Ectodermal cell (in vitro differentiated cells): ENCODE data around the gene RFX7.

ENCODE experiments used
- H3K27ac ChIP-seq: 2 replicates; pipeline ENCODE4 v1.7.0; 2013; ENCODE audit warnings: mild to moderate bottlenecking, low read depth, low read length; ENCODE audit not compliant: insufficient read depth, poor library complexity, severe bottlenecking
- H3K27me3 ChIP-seq: 2 replicates; pipeline ENCODE4 v1.7.0; 2013; ENCODE audit warnings: mild to moderate bottlenecking, low read length; ENCODE audit not compliant: insufficient read depth, control insufficient read depth, poor library complexity, severe bottlenecking
- H3K36me3 ChIP-seq: one replicate; pipeline ENCODE4 v1.7.0; 2013; ENCODE audit warnings: low read length; ENCODE audit not compliant: control insufficient read depth, insufficient read depth
- H3K4me1 ChIP-seq: one replicate; pipeline ENCODE4 v1.7.0; 2013; ENCODE audit warnings: low read length; ENCODE audit not compliant: control insufficient read depth, insufficient read depth
- H3K4me3 ChIP-seq: 2 replicates; pipeline ENCODE4 v1.7.0; 2013; ENCODE audit warnings: low read depth, low read length, control low read depth; ENCODE audit not compliant: insufficient read depth
- H3K9me3 ChIP-seq: 2 replicates; pipeline ENCODE4 v1.7.0; 2013; ENCODE audit warnings: mild to moderate bottlenecking, low read length, moderate library complexity; ENCODE audit not compliant: control insufficient read depth
- WGBS, 2 experiments: methylation state at CpG; one replicate each; pipeline ENCODE4 v1.1.7; 2013; ENCODE audit warnings: missing lambda C conversion rate in 2 of 2; 5-methylcytosine and 5-hydroxymethylcytosine counted together

The RFX7 gene

DNA sequence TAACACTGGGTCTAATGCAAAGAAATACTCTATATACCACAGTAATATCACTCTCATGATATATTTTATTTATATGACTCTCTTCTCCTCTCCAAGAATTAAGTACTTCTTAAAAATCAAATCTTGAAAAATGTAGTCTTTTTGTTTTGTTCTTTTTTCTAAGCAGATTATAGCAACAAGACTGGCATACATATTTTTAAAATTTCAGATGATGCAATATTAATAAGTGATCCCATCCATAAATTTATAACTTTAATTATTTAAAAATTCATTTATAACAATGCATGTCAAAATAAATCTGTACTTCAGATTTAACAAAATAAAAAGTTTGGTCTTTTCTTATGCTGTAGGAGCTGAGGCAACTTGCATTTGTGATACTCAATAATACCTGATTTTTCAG is 155.3 kb downstream of the RFX7 start:
- Histone ChIP-seq H3K27me3 (no peaks in the 10 kb centered on the region), H3K27ac (no peak overlapping the region), H3K9me3 (no peaks in the 10 kb centered on the region), H3K36me3 (peaks cover 4% of the 10 kb centered on the region), H3K4me3 (no peak overlapping the region), H3K4me1 (no peaks in the 10 kb centered on the region)

DNA sequence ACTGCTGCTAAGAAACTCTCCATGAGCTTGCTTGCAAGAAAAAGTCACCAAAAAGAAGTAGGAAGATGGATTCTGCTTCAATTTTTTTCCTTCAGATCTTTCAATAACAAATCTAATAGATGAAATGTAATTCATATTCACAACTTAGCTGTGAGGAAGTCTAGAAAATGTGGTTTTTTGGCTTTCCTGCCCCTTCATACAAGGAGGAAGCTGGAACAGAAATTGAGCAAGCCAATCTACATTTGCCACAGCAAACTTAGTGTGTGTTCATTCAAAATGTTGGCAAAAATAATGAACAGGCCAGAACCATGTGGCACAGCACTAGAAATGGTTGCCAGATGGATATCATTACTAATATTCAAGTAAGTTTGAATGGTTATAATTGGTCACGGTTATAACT is 157.1 kb downstream of the RFX7 start:
- Histone ChIP-seq H3K27ac (no peak overlapping the region), H3K27me3 (no peaks in the 10 kb centered on the region), H3K9me3 (no peaks in the 10 kb centered on the region), H3K4me3 (no peak overlapping the region), H3K36me3 (no peaks in the 10 kb centered on the region), H3K4me1 (no peaks in the 10 kb centered on the region)
- WGBS, 2 experiments: 100% methylated on average over 1 of the region's 1 CpG; no CpG with 5 or more reads in 1 of the 2 experiments

DNA sequence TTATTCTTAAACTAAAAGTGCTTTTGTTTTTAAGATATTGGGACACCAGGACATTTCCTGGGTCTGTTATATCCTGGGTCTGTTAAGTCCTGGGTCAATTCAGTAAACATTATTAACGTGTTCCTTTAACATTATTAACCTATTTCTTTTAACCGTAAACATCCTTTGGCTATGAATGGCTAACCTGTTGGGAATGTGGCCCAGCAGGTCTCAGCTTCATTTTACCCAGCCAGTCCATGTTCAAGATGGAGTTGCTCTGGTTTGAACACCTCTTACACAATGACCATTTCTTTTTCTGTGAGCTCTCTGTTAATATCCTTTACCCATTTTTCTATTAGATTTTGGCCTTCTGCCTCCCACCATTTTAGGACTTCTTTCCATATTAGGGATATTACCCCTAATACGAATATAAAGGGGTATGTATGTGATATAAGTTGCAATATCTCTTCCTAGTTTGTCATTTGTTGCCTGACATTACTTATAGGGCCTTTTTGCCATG is 161.4 kb downstream of the RFX7 start:
- H3K4me3 ChIP-seq: no peak overlapping the region
- no peaks in the 10 kb centered on the region for H3K27me3 ChIP-seq
- no peak overlapping the region for H3K27ac ChIP-seq
- H3K4me1 ChIP-seq: no peaks in the 10 kb centered on the region
- H3K36me3 ChIP-seq: no peaks in the 10 kb centered on the region
- no peaks in the 10 kb centered on the region for H3K9me3 ChIP-seq
- WGBS, 2 experiments: 87 to 91% methylated on average over 2 to 3 of the region's 3 CpGs

DNA sequence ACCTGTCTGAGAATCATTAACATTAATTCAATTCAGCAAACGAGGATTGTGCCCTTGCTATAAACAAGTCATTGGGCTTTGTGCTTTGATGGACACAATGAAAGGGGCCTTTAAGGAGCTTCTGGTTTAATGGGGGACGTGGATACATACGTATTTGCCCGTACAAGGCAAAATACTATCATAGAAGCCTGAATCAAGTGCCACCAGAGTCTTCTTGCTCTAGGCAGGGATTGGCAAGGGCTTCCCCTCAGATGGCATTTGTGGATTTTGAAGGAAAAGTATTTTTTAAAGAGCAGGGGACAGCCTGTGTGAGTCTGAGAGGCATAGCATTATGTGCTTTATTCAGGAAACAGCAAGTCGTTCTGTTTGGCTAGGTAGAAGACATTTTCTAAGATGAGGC is 166.6 kb downstream of the RFX7 start:
- WGBS, 2 experiments: 84 to 86% methylated on average over 5 of the region's 5 CpGs
- H3K4me3 ChIP-seq: no peak overlapping the region
- no peaks in the 10 kb centered on the region for H3K36me3 ChIP-seq
- H3K27me3 ChIP-seq: no peaks in the 10 kb centered on the region
- H3K27ac ChIP-seq: no peak overlapping the region
- no peaks in the 10 kb centered on the region for H3K4me1 ChIP-seq
- H3K9me3 ChIP-seq: no peaks in the 10 kb centered on the region

DNA sequence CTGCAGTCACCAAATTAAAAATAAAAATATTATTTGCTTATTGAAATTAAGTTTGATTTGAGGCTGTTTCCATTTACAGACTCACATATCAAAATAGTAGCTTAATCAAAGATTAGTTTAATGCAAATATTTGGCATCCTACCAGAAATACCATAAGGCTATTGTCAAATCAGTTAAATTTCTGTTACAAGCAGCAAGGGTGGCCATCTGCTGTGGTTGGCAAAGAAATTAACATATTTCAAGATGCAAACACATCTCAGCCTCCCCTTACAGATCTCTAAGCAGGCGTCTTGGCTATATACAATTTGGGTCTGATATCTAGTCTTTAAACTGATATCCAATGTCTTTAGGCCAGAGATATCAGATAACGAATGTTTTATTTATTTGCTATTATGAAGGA is 167.0 kb downstream of the RFX7 start:
- no peaks in the 10 kb centered on the region for H3K9me3 ChIP-seq
- H3K27ac ChIP-seq: no peak overlapping the region
- no peaks in the 10 kb centered on the region for H3K27me3 ChIP-seq
- H3K4me1 ChIP-seq: no peaks in the 10 kb centered on the region
- WGBS, 2 experiments: 45% methylated on average over 2 of the region's 2 CpGs; no CpG with 5 or more reads in 1 of the 2 experiments
- no peaks in the 10 kb centered on the region for H3K36me3 ChIP-seq
- H3K4me3 ChIP-seq: no peak overlapping the region

DNA sequence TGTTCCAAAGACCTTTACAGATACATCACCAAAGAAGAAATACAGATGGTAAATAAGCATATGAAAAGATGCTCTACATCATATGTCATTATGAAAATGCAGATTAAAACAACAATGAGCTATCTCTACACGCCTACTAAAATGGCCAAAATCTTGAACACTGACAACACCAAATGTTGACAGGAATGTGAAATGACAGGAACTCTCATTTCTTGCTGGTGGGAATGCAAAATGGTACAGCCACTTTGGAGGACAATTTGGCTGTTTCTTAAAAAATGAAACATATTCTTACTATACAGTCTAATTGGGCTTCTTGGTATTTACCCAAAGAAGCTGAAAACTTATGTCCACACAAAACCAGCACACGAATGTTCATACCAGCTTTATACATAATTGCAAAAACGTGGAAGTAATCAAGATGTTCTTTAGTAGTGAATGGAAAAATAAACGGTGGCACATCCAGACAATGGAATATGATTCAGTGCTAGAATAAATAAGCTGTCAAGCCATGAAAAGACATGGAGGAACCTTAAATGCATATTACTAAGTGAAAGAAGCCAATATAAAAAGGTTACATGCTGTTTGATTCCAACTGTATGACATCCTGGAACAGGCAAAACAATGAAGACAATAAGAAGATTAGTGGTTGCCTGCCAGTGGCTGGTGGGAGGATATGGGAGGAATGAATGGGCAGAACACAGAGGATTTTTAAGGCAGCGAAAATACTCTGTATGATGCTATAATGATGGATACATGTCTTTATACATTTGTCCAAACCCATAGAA is 169.0 kb downstream of the RFX7 start:
- H3K27me3 ChIP-seq: no peaks in the 10 kb centered on the region
- H3K4me3 ChIP-seq: no peak overlapping the region
- no peaks in the 10 kb centered on the region for H3K36me3 ChIP-seq
- 61 to 71% methylated on average over 4 of the region's 5 CpGs for WGBS, 2 experiments
- H3K4me1 ChIP-seq: no peaks in the 10 kb centered on the region
- no peak overlapping the region for H3K27ac ChIP-seq
- peaks cover 2% of the 10 kb centered on the region for H3K9me3 ChIP-seq

DNA sequence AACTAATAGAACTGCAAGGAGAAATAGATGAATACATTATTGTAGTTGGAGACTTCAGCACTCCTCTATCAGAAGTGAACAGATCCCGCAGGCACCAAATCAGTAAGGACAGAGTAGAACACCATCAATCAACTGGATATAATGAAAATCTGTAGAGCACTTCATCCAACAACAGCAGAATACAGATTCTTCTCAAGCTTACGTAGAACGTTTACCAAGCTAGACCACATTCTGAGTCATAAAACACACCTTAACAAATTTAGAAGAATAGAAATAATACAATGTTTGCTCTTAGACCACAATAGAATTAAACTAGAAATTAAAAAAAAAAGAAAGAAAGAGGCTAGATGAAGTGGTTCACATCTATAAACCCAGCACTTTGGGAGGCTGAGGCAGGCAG is 179.5 kb downstream of the RFX7 start:
- H3K9me3 ChIP-seq: no peaks in the 10 kb centered on the region
- H3K4me1 ChIP-seq: no peaks in the 10 kb centered on the region
- H3K4me3 ChIP-seq: no peak overlapping the region
- no peaks in the 10 kb centered on the region for H3K27me3 ChIP-seq
- WGBS, 2 experiments: 85 to 97% methylated on average over 3 of the region's 3 CpGs
- no peak overlapping the region for H3K27ac ChIP-seq
- no peaks in the 10 kb centered on the region for H3K36me3 ChIP-seq

DNA sequence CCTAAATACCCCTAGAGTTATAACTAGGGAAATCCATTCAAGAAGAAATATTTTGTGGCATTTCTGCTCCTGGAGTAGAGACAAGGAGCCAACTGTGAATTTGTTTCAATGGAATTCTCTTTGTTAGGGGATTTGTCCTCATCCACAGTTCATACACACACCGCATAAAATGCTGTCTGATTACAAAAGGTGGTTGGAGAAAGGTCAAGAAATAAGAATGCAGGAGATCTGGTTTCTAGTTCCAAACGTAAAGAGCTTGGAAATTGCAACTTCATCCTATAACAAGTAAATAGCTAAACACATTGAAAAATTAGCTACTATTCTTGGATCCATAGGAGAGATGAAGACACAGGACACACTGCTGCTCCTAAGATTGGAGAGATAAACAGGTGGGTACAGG is 184.0 kb downstream of the RFX7 start:
- Histone ChIP-seq H3K36me3 (no peaks in the 10 kb centered on the region), H3K9me3 (no peaks in the 10 kb centered on the region), H3K27me3 (no peaks in the 10 kb centered on the region), H3K4me1 (no peaks in the 10 kb centered on the region), H3K27ac (no peak overlapping the region), H3K4me3 (no peak overlapping the region)
- WGBS, 2 experiments: 100% methylated on average over 2 of the region's 2 CpGs; no CpG with 5 or more reads in 1 of the 2 experiments

DNA sequence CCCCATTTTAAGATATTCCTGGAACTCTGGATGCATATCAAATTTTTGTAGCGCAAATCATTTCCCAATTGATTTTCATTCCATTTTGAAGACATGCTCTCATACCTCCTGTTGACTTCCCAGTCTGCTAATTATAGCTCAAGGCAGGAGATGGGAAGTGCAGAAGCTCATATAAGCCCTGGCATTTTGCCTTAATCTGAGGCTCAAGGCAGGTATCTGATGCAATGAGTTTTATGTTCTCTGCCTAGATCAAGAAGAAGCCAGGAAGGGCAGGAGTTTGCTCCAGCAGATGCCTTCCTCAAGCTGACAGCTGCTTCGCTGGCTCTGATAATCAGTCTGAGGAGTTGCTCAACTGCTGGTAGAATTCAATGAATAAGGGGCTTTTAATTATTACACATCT is 184.7 kb downstream of the RFX7 start:
- H3K27ac ChIP-seq: no peak overlapping the region
- H3K4me1 ChIP-seq: no peaks in the 10 kb centered on the region
- H3K9me3 ChIP-seq: no peaks in the 10 kb centered on the region
- WGBS, 2 experiments: 95 to 97% methylated on average over 2 of the region's 2 CpGs
- no peaks in the 10 kb centered on the region for H3K27me3 ChIP-seq
- no peaks in the 10 kb centered on the region for H3K36me3 ChIP-seq
- H3K4me3 ChIP-seq: no peak overlapping the region

DNA sequence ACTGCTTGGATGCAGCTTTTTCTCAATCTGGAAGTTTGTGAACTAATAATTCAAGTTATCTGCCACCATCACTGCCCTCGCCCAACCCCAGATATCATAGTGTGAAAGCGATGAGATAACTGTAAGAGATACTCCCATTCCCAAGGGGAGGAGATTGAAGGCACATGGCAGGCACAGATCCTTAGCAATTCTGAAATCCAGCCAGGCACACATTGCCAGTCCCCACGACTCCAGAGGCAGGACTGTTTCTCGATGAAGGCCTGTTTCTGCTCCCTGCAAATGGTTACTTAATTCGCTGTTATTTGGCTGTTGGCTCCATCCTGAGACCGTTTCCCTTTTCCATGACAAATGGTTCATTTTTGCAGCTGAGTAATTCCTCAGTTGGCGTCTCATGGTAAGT is 187.1 kb downstream of the RFX7 start:
- no peaks in the 10 kb centered on the region for H3K27me3 ChIP-seq
- 96% methylated on average over 7 of the region's 7 CpGs for WGBS, 2 experiments
- H3K4me3 ChIP-seq: no peak overlapping the region
- H3K36me3 ChIP-seq: no peaks in the 10 kb centered on the region
- no peaks in the 10 kb centered on the region for H3K9me3 ChIP-seq
- H3K4me1 ChIP-seq: no peaks in the 10 kb centered on the region
- no peak overlapping the region for H3K27ac ChIP-seq

DNA sequence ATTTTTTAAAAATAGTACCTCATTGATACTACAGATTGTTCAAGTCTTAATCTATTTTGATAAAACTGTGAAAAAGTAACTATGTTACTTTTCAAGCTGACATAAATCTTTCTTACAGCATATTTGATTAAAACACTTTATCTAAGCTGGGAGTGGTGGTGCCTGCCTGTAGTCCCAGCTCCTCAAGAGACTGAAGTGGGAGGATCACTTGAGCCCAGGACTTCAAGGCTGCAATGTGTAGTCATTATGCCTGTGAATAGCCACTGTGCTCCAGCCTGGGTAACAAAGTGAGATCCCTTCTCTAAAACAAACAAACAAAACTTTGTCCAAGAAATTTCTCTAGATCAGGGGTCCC is 190.7 kb downstream of the RFX7 start:
- Histone ChIP-seq H3K9me3 (no peaks in the 10 kb centered on the region), H3K4me1 (no peaks in the 10 kb centered on the region), H3K27ac (no peak overlapping the region), H3K27me3 (no peaks in the 10 kb centered on the region), H3K4me3 (no peak overlapping the region), H3K36me3 (no peaks in the 10 kb centered on the region)
